Germinal center (tissue), 1 donor: Measurements from ENCODE around the gene HES3.

Source experiments
- DNase-seq: peaks from one replicate; pipeline ENCODE4 v3.0.0; 2012; ENCODE audit warnings: mixed read lengths, low spot score

HES3 gene, protein sequence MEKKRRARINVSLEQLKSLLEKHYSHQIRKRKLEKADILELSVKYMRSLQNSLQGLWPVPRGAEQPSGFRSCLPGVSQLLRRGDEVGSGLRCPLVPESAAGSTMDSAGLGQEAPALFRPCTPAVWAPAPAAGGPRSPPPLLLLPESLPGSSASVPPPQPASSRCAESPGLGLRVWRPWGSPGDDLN

DNA sequence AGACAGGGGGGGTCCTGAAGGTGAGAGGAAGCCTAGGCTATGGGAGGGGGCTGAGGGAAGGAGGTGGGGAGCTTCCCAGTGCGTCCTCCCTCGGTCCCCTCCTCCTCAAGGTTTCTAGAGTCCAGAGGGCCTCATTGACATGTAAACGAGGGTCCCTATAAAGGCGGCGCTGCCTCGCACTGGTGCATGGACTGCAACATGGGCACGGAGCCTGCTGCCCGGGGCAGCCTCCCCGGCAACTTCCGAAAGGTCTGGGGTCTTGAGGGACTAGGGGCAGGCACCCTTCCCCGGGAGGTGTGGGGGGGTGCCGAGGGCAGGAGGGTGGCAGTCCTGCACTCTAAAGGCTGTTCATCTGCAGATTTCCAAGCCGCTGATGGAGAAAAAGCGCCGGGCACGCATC, at the start of gene HES3:
HES3 (plus strand) TSS at position 187 of the 400 bp plus-strand sequence; CDS start at position 374, 187 bp downstream.
- DNase-seq, result no peak

DNA sequence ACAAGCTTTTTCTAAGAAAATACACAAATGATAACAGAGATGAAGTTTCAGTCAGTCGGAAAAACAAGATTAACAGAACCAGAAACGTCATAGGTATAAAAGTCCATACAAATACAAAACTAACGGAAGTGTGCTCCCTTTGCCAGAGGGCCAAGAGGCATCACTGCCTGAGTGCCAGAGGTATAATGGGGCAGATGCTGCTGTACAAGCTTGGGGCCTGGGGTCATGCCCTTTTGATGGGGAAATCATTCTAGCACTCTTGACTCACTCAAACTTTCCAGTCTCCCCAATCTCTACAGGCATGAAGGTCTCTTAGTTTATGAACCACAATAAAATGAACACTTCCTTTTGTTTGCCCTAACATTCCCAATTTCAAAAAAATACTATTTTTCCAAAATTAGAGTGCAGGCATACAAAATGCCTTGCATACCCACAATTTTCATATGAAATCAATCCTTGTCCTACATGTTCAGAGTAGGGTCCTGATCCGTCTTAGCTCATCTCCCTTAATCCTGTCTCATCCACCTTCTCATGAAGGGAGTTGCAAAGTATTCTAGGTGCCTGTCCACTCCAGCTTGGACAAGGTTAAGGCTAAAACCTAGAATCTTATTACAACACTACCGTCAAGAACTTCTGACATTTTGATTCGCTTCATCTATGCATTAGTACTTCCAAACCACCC, 46.1 kb upstream of the HES3 start:
- DNase-seq, result no peak

DNA sequence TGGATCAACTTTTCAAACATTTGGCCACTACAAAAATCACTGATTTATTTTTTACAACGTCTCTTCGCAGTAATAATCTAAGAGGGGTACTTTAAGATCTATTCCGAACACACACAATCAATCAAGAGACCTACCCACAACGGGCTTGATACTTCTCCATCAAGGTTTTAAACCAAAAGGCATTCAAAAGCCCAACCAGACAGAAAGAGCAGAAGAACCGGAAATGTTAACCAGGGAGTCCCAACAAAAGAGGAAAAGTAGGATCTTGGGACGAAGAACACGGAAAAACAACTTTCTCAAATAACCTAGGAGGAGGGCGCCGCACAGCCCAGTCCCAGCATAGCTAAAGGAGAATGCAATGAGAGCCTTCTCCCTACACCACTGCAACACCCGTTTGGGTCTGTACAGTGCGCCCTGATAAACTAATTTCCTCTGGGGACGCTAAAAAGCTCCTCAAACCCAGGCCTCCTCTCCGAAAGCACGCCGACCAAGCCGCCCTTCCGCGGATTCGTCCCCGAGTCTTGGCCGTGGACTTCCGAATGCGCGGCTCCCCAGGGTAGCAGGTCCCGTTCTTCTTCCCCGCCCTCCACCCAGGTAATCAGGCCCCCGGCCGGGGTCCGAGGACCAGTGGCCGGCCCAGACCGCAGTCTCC, 45.2 kb upstream of the HES3 start:
- no peak for DNase-seq

DNA sequence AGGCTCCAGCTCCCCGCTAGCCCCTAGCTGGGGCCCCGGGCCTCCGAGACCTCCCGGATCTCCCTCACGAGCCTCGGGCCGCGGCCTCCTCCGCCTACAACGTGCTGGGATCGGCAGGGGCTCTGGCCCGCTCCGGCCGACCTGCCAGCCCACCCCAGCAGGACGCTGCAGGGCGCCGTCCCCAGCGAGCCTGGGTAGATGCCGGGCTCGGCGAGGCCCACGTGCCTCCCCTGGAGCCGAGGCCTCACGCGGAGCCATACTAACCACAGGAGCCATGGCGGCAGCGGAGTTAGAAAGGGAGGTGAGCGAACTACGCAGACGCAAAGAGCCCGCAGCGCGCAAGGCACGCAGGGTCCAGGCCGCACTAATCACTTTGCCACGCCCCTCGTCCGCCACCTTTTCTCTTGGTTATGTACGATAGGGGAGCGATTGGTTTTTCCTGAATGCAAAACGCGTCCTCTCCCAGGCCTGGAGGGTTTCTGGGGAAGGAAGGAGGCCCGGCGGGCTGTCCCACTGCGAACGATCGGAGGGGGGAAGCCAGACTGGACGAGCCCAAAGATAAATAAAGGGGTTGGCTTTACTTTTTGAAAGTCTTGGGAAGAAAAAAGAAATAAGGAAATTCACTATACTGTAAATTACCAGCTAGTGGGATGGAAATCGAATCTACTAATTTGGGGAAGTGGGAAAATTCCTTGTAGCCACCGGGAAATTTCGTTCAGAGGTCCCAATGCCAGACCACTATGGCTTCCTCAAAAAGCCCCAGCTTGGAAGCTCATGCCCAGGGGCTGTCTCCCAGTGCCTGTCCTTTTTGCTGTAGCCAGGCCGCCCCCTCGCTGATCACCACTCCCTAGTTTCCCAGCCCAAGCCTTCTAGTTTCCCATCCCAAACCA, 44.4 kb upstream of the HES3 start, which contains the start of gene RPL22:
RPL22 (minus strand) TSS at position 298 of the 890 bp plus-strand sequence; CDS start at position 276, 22 bp downstream.
- DNase-seq, result peak; percentile 93

DNA sequence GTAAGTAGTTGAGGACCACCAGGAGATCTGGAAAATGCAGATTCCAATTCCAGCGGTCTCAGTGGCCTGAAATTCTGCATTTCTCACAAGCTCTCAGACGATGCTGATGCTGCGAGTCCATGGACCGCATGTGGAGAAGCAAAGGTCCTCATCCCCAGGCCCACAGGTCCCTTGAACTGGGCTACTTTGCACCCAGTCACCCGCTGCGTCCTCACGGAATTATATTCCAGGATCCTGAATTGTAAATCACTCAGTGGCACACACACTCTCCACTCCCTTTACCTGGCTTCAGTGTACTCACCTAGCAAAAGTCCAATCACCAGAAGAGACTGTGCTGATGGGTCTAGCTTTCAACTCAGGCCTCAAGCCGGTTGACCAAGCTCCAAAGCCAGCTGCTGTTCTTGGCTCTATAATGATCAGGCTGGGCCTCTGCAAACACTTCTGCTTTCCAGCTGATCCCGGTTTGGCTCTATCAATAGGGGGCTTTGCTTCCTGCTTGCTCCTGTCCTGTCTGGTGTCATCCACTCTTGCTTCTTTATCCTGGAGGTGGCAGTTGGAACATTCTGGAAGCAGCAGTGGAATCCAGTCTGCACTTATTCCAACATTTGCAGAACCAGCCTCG, 43.7 kb upstream of the HES3 start:
- no peak for DNase-seq

DNA sequence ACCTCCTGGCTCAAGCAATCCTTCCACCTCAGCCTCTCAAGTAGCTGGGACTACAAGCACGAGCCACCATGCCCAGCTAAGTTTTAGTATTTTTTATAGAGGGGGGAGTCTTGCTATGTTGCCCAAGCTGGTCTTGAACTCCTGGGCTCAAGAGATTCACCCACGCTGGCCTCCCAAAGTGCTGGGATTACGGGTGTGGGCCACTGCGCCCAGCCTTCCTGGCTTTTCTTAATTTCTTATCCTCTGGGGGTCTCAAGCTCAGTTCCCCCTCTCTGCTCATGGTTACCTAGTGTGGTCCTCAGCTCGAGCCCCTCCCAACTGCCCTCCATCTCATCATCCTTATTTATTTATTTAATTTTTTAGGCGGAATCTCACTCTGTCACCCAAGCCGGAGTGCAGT, 41.7 kb upstream of the HES3 start:
- DNase-seq, result no peak

DNA sequence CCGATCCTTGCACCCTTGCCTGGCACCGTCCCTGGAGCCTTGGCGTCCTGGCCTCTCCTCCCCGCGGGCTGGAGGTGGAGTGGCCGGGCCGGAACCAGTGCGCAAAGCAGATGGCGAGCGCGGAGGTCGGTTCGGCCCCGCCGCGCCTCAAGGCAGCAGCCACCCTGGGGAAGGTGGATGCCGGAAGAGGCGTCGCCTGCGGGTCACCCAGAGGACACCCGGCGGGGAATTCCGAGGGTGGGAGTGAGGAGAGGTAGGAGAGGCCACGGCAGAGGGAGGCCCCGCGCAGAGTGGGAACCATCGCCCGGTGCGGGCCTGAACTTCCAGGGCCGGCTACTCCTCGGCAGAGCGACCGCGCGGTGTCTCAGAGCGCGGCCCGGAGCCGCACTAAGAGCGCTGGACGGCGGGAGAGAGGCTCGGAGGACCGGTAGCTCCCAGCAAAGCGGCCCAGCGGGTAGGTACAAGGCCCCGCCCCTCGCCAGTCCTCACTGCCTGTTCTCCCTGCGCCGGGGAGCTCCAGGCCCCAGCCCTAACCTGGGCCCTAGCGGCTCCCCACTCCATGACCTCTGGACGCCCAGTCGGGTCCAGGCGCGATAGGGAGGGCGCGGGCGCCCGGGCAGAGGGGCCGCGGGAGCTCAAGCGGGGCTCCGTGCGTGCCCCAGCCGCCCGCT, 38.0 kb upstream of the HES3 start, which contains the start of gene RNF207:
RNF207 (plus strand) TSS at position 271 of the 671 bp plus-strand sequence. CDS start 417 bp downstream, outside the sequence.
- no peak for DNase-seq

DNA sequence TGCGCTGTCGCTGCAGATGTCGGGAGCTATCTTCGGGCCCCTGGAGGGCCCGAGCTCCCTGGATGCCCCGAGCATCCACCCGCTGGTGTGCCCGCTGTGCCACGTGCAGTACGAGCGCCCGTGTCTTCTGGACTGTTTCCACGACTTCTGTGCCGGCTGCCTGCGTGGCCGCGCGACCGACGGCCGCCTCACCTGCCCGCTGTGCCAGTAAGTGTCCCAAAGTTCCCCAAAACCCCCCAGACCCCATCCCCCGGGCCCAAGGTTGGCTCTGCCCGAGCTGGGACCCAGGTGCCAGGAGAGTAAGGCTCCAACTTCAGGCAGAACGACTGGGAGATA, 37.5 kb upstream of the HES3 start:
- no peak for DNase-seq

DNA sequence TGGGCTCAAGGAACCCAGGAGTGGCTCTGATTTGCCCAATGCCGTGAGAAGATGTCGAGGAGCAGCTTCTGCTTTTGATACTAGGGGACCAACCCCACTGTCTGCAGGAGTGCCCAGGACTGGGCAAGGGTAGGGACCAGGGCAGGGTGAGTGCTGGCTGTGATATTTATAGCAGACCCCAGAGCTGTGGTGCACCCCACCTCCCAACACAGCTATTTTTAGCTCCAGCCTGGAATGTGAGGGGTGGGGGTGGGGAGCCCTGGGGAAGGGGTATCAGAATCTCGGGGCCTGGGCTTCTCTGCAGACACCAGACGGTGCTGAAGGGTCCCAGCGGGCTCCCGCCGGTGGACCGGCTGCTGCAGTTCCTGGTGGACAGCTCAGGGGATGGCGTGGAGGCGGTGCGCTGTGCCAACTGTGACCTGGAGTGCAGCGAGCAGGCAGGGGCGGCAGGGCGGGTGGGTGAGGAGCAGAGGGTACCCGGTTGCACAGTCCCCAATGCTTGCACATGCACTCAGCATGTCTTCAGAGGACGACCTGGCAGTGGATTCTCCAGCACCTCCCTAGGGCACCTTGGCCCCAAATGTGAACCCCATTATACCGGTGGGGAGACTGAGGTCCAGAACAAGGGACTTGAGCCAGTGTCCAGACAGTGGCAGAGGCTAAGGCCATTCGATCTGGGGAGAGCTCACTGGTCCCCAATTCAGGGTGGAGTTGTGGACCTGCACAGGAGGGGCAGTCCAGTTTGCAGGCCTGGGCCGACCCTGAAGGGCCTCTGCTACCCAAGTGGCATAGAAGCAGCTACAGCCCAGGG, 36.7 kb upstream of the HES3 start:
- DNase-seq, result no peak

DNA sequence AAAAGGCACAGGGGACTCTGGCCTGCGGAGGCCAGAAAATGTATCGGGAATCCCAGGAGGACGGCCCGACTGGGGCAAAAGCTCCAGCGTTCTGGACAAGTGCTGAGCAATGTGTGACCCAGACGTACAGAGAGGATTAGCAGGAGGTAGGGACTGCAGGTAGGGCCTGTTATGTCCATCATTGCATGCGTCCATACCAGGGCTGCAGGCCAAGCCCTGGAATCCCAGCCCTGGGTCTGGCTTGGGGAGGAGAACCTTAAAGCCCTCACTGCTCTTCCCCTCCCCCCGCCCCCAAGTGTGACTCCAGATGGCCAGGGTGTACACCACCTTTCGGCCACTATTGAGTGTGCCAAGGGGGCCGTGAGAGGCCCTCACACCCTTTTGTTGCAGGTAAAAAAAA, 36.1 kb upstream of the HES3 start:
- DNase-seq, result no peak

DNA sequence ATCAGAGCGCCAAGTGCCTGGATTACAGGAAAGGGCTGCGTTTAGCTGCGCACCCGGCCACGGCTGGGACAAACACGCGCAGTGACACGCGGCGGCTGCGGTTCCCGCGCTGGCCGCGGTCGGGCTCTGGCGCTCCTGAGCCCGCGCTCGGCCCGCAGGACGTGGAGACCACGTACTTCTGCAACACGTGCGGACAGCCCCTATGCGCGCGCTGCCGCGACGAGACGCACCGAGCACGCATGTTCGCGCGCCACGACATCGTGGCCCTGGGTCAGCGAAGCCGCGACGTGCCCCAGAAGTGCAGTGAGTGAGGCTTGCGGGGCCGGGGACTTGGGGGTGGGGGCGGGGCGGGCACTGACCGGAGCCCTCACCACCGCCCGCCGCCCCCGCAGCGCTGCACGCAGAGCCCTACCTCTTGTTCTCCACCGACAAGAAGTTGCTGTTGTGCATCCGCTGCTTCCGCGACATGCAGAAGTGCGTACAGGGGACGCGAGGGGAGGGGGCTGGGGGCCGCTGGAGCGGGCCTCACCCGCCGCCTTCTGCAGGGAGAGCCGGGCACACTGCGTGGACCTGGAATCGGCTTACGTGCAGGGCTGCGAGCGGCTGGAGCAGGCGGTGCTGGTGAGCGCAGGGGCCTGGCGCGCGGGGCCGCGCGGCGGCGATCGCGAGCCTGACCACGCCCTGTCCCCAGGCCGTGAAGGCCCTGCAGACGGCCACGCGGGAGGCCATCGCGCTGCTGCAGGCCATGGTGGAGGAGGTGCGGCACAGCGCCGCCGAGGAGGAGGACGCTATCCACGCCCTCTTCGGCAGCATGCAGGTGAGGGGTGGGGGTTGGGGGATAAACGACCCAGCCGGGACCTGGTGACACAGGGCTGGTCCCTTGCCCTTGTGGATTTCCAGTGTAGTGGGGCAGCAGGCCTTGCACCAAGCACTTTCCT, 35.0 kb upstream of the HES3 start:
- peak; percentile 41 for DNase-seq

DNA sequence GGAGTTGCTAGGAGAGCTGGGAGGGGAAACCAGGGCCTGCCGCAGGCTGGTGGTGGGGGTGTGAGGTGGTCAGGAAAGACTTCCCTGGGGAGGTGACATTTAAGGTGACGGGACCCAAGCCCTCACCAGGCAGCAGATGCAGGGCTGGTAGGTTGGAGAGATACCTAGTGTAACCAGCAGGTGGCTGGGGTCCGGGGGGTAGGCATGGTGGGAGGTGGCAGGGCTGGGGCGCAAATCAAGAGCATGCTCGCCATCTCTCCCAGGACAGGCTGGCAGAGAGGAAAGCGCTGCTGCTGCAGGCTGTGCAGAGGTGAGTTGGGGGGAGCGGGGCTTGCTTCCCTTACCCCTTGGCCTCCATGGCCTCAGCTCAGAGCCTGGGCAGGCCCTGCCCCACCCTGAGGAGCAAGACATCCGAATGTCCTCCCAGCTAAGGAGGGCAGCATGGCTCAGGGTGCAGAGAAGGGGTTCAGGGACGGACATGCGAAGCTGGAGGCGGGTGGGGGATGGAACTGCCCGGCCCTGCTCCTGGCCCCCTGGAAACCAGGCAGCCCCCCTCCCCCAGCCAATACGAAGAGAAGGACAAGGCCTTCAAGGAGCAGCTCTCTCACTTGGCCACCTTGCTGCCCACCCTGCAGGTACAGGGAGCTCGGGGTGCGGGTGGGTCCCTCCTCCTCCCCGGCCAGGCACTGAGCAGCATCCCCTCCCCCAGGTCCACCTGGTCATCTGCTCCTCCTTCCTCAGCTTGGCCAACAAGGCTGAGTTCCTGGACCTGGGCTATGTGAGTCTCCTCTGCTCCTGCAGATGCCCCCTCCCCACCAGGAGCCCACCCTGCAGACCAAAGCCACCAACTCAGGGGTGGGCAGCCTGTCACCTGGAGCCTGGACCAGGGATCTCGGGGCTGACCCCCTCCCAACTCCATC, 34.1 kb upstream of the HES3 start:
- DNase-seq, result peak; percentile 42

DNA sequence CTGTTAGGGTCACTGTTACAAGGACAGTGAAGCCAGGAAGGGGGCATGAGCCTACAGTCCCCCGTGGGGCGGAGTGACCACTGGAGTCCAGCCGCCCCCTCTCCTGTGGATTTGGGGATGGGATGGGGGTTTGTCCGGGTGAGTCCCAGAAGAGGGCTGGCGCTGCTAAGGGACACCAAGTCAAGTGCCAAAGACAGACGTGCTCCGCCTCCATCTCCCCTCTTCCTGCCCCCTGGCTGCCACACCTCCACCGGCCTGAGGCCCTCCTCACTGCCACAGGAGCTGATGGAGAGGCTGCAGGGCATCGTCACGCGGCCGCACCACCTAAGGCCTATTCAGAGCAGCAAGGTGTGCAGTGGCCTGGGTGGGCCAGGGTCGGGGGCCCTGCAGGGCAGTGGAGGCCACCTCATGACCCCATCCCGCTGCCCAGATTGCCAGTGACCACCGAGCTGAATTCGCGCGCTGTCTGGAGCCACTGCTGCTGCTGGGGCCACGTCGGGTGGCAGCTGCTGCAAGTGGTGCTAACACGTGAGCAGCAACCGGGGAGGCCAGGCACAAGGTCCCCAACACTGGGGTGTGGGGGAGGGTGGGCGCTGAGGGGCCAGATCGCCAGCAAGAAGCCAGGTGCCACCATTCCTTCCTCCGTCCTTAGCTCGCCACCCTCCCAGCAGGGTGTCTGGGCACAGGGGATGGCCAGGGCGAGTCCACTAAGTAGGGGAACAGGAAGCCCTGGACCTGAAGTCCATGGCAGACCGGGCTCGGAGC, 33.2 kb upstream of the HES3 start:
- no peak for DNase-seq

DNA sequence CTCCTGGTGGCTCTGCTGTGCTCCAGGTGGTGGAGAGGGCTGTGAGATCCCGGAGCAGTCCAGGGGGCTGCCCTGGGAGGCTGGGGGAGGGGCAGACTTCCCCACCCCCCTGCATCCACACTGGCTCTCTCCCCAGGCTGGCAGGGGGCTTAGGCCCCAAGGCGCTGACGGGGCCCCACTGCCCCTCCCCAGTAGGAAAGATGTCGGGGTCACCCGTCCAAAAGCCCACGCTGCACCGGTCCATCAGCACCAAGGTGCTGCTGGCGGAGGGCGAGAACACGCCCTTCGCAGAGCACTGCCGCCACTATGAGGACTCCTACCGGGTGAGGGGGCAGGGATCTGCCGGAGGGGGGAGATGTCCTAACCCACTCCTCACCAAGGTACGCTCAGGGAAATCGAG, 32.2 kb upstream of the HES3 start:
- DNase-seq, result no peak

DNA sequence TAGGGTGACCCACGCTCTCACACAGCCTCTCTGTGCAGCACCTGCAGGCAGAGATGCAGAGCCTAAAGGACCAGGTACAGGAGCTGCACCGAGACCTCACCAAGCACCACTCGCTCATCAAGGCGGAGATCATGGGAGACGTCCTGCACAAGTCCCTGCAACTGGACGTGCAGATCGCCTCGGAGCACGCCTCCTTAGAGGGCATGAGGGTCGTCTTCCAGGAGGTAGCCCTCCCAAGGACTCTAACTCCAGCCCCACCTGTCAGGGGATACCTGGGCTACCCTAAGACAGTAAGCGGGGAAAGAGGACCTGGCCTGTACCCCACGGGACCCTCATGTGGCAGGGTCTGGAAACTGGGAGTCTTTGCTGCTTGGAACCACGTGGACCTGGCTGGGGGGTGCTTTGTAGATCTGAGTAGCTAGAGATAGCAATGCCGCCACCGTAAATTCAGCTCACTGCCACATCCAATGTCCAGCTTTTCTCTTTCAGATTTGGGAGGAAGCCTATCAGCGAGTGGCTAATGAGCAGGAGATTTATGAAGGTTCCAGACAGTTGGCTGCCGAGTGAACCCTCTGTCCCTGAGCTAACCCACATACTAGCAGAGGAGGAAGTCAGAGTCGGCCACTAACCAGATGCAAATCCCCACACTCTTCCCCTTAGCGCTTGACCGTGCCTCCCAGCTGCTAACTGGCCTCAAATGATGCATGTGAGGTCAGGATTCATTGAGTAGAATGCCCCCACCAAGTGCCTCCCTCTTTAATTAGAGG, 31.6 kb upstream of the HES3 start:
- DNase-seq, result no peak

DNA sequence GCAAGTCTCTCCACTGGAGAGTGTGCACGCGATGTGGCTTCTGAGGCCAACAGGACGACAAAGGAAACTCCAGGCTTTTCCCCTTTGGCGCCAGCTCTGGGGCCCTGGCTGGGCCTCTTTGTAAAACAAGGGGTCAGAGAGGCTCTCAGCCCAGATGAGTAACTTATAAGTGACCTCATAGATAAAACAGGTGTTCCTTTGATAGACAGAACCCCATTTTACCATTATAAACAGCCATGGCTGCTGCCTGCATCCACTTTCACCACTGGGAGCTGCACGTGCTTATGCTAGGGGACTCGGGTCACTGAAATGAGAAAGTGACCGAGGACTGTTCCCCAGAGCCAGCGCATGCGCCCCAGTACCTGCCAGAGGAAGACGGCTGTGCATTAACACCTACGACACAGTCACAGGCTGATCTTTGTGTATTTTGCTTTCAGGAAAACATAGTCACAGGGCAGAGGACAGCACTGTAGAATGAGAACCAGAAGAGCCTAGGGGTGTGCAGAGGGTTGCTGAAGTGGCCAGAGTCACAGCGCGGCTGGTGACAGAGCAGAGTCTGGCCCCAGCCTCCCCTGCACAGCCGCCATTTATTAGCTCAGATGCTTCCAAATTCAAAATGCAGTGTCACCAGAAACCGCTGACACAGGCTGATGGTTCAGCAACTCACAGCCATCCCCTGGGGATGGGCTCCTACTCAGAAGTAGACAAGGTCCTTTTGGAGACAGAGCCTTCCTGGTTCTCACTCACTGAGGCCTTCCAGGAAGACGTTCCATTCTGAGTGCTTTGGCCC, 25.4 kb upstream of the HES3 start:
- DNase-seq, result no peak
